GM12878 (cell line): ENCODE results near the gene RAMACL.

Experiments
- CTCF ChIP-seq, 3 experiments: IDR thresholded peaks in 2 of 3; conservative IDR thresholded peaks in 1 of 3; 2 replicates each; pipeline ENCODE4 v1.5.1; 2011; ENCODE audit warnings: low read depth in 3 of 3, low read length in 3 of 3, mild to moderate bottlenecking in 3 of 3, control low read depth in 2 of 3, moderate library complexity in 2 of 3, inconsistent platforms in 1 of 3, mixed read lengths in 1 of 3; ENCODE audit not compliant: control insufficient read depth in 2 of 3, insufficient read depth in 1 of 3; ENCODE audit errors: extremely low read depth in 1 of 3
- EZH2 ChIP-seq: IDR thresholded peaks from 2 replicates; pipeline ENCODE4 v1.6.1; 2012; ENCODE audit warnings: low read depth, mild to moderate bottlenecking, control low read depth, inconsistent platforms, low read length, borderline replicate concordance; ENCODE audit not compliant: control insufficient read depth
- MAX ChIP-seq: IDR thresholded peaks from 2 replicates; pipeline ENCODE4 v1.6.1; 2012; ENCODE audit warnings: low read depth, low read length, improper control_type of control experiment
- REST ChIP-seq: IDR thresholded peaks from 2 replicates; pipeline ENCODE4 v1.6.1; 2012; ENCODE audit warnings: mild to moderate bottlenecking, low read depth, low read length
- SIX5 ChIP-seq: IDR thresholded peaks from 2 replicates; pipeline ENCODE4 v1.6.1; 2011; ENCODE audit warnings: mild to moderate bottlenecking, low read depth, low read length, moderate library complexity; ENCODE audit not compliant: severe bottlenecking
- SUZ12 ChIP-seq: fragments of 200-600 bp; sonication (generic); IDR thresholded peaks from one replicate; pipeline ENCODE4 v1.6.1; 2018; ENCODE audit warnings: antibody characterized with exemption, mild to moderate bottlenecking; ENCODE audit not compliant: unreplicated experiment
- USF2 ChIP-seq: IDR thresholded peaks from 2 replicates; pipeline ENCODE4 v1.6.1; 2011; ENCODE audit warnings: low read depth, low read length, improper control_type of control experiment, borderline replicate concordance

- no peak for TF ChIP-seq REST
- no peak for TF ChIP-seq USF2
- TF ChIP-seq EZH2 = no peak
- TF ChIP-seq CTCF (IDR thresholded peaks at IDR 0.05 in 2 of 3, conservative IDR thresholded peaks at IDR 0.05 in 1 of 3; ENCODE audit: control insufficient read depth in 2 of 3, extremely low read depth in 1 of 3, insufficient read depth in 1 of 3, low read depth in 3 of 3, low read length in 3 of 3) = no peak
- TF ChIP-seq SIX5 = no peak
- TF ChIP-seq MAX = no peak
- TF ChIP-seq SUZ12 = no peak
Observed at GRCh38 chr6:166546653-166547052, 39.8 kb downstream of the RAMACL start.
